HG03520 (cell line): ENCODE data around the gene PDCD4.

Experiments used
- ATAC-seq: cut with Tn5 transposase; IDR thresholded peaks from one replicate; pipeline ENCODE4 v1.9.1; 2021; ENCODE audit warnings: mild to moderate bottlenecking, moderate library complexity; ENCODE audit not compliant: unreplicated experiment

The PDCD4 gene

DNA sequence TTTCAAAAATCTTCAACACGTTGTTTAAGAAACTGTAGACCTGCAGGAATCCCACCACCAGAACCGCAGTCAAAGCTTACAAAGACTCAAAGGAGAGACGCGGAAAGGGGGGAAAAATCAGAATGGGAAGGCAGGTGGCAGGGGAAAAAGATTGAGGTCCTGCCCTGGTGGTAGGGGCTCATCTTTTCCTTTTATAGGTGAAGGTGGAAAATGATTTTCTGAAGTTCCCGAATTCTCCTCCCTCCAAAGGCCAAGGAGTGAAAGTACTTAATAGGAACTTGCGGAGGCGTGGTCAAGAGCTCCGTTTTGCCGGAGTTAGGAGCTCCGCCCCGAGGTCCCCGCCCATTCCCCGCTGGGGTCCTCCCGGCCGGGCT, 46.5 kb downstream of the PDCD4 start:
- no peak for ATAC-seq

DNA sequence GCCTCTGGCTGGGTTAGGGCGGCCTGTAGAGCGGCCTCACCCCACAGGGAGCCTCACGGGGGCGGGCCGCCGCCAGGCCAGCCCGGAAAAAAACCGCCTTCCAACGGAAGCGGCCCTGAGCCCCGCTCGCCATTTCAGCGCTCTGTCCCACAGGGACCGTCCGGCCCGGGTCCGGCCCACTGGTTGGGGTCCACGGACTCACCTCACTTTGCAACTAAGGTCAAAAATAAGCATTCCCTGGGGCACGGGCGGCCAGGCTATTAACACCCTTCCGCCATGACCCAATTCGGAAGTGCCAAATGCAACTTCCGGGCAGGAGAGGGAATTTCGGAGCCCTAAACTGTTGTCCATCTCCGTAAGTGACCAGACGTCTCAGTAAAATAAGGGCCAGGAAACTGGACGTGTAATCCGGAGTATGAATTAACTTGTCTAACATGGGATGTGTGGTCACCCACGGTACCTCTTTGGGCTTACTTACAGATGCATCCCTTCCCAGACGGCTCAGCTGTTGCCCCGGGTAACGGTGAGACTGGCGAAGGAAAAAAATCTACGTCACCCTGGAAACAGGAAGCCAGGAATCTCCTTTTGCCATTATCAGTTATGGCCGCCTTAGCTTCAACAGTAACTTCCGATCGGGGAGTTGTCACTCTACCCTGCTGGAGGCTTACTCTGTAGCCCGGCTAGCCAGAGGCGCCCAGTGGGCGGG, 47.1 kb downstream of the PDCD4 start, which contains the start of gene BBIP1:
TSS of gene BBIP1 (minus strand) at position 538 of the 706 bp plus-strand sequence. CDS start 1,023 bp downstream, outside the sequence.
- ATAC-seq, result peak; percentile 78

DNA sequence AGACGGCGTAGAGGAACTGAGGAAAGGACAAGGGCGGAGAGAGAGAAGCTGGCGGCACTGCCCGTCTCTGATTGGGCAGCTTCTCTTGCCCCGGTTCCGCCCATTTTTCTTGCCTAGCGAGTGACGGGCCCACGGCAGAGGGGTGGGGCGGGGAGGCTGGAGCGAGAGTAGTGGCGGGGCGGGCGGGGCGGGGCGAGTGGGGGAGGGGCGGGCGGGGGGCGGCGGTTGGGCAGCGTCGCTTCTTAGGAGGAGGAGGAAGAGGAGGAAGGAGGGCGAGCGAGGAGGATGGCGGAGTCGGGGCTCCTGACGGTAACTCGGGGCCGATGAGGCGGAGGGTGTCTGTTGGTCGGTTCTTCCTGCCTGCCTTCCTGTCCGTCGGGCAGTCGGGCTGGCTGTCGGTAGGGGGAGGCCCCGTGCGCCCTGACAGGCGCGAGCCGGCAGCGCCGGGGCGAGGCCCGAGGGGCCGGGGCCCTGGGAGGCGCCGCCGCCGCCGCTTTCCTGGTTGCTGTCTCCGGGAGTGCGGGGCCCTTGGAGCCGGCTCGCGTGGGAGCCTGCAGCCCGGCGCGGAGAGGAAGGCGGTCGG, 47.7 kb downstream of the PDCD4 start, which contains the start of gene SHOC2:
TSS of gene SHOC2 (plus strand) at position 256 of the 583 bp plus-strand sequence. CDS start 44,755 bp downstream, outside the sequence.
- peak; percentile 11 for ATAC-seq

DNA sequence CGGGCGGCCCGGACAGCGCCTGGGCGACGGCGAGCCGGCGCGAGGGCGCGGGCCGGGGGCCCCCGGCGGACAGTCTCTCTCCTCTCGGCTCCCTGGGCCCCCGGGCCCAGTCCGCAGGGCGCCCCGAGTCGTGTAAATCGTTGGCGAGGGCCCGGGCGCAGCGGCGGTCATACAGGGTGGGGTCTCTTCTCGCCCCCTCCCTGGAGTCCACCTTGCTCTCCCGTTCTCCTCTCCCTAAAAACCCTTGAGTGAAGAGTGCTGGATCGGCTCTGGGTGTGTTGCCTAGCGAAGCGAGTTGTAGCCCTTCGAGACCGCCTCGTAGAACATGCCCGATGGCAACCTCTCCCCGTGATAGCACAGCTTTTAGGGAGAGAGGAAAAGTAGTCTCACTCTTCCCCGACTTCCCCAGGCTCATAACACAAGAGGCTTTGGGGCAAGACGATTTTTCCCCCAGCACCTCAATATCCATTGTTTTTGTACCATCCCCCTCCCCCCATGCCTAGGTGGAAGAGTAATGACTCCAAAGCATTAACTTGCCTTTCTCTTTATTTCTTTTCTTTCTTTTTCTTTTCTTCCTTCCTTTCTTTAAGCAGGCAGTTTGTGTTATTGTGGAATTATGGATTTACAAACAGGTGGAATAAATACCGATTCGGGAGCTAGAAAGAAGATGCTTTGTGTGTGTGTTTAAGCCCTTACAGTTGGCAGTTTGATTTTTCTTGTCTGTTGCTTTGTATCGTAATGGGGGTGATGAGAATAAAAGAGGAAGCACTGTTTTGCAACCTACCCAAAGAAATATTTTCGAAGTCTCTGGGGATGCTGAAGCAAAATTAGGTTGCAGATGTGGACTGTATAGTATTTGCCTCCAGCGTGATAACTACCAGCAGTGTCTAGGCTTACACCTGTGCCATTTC, 48.5 kb downstream of the PDCD4 start:
- peak; percentile 22 for ATAC-seq

DNA sequence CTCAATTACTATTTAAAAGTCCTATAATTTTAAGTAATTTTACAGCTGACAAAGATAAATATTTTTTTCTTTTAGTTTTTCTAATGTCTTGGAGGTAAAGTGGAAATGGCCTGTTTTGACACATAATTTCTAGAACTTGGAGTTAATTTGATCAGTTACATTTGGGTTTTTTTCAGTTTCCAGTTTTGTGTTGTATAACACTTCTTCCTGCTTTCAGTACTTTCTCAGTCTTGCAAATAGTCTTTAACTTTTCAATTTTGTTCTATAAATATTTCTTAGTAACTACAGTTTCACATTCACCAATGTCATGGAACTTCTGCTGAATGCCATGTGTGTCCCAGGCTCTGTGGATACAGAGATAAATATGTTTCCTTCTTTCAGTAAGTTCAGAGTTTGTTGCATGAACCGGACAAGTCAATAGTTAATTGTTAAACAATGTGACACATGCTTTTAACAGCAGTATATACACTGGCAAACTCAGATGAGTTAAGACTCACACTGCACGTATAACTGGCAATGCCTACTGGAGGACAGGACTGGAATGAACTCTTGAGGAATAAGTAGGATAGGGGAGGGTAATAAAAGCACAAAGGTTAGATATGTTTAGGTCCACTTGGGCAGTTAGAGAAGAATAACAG, 52.2 kb downstream of the PDCD4 start:
- ATAC-seq, result peak; percentile 12

DNA sequence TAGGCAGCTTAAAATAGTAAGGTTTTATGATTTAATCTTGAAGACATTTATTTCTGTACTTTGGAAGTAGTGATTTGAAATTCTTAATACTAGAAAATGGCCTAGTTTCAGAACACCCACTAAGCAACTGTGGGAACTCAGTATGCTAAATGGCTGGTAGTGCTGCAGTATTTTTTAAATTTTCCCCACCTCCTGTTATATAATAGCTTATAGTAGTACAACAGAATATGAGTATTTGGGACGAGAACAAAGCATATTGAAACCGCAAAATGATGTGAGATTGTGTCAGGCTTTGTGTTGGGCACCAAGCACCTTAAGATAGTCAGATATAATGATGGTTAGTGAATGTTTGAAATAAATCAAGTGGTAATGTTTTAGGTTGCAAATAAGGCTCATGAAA, 55.7 kb downstream of the PDCD4 start:
- ATAC-seq, result no peak

DNA sequence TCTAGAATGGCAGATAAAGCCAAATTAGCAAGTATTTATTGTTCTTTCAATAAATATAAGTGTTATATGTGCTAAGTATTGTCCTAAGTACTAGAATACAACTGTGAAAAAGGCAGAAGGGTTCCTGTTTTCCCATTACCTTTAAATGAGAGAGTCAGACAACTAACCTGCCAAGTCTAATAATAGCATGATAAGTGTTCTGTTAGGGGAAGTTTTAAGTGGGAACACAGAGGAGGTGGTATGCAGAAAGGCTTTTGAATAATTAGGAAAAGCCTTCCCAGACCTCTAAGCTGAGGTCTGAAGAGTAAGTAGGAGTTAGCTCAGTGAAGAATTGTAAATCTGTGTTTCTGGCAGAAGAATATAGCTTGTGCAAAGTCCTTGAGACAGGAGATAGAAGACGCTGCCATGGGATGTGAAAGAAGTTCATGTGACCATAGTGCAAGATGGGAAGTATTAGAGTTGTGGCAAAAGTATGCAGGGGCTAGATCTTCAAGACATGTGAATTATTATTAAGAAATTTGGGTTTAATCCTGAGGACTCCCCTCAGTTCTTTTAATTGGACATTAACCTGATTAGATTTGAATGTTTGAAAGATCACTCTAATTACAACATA, 60.1 kb downstream of the PDCD4 start:
- ATAC-seq, result no peak

DNA sequence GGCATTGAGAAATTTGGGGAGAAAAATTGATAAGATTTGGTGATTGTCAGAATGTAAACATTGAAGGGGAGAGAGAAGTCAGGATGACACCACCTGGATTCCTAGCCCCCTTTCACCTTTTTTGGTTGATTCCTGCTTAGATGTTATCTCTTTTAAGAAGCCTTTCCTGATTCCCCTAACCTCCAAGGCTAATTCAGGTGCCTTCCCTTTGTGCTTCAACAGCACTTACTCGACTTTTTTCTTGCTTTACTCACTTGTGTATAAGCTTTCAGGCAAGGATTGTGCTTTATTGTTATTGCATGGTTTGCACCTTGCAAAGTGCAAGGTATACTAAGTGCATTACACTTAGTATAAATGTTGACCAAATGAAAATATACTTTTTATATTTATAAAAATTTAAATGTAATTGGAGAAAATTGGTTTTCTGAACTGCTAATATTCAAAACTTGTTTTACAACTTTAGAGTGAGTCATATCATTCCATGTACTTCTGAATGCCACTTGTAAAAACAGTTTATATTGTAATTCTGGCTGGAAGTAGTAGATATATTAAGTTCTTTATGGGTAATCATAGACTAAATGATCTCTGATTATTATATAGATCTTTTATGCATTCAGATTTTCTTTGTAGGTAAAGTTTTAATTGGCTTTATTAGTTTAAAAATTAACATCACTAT, 60.9 kb downstream of the PDCD4 start:
- ATAC-seq, result no peak

DNA sequence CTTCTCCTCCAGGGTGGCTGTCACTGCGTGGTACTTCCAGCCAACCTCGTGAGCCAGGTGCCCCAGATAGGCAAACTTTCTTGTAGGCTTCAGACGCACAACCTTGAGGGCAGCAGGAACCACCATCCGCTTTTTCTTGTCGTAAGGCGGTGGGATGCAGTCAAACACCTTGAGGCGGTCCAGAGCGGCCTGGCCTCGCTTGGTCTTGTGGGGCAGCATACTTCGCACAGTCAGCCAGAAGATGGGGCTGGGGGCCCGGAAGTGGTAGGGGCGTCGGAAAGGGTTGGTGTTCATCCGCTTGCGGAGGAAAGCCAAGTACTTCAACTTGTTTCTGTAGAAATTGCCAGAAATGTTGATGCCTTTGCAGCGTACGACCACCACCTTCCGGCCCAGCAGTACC, 65.0 kb downstream of the PDCD4 start:
- ATAC-seq, result no peak

DNA sequence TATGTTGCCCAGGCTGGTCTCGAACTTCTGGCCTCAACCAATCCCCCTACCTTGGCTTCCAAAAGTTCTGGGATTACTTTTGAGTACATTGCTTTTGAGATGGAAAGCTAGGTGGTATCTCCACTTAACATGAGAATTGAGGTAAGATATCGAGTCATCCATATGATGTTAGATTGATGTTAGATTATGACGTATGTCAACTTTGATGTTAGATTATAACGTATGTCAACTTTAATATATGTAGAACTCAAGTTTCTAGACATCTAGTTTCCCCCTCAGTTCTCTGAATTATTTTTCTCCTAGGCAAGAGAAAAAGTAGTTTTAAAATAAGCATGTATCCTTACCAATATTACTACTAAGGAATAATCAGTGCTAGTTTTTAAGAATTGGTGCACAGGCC, 67.7 kb downstream of the PDCD4 start:
- ATAC-seq, result no peak

DNA sequence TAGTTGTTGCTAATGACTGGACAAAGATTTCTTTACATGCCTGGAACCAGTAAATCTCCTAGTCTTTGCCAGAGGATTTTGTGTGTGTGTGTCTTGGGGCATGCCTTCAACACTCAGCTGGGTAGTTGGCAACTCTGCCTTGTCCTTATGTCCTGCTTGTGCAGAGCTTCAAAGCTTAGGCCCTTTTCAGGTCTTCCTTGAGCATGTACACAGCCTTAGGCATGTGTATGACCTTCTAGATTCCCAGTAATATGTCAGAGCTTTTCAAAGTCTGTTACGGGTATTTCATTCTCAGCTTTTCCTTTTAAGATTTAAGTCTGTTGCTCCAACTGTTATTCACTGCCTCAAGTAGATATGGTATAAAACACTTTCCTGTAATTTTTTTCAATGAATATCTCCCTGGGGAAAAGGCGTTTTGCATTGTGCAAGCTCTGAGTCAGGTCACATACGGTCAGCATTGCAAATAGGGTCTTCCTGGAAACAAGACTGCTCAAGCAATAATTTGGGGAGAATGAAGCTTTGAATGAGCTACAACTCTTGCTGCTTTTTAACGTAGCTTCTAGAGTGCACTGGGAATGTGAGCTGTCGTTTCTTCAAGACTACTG, 73.2 kb downstream of the PDCD4 start:
- ATAC-seq, result no peak

DNA sequence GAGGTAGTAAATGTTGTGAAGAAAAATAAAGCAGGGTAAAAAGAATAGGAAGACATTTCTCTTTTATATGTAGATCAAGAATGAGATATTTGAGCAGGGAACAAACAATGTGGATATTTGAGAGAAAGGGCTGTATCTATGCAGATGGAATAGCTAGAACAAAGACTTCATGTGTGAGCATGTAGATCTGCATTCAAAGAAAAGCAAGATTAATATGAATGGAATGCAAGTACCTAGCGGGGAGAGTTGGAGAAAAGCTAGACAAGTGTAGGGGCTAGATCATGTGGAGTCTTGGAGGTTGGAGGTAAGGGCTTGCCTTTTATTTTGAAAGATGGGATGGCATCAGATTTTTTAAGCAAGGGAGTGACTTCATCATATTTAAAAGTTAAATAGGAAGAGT, 74.8 kb downstream of the PDCD4 start:
- ATAC-seq, result no peak

DNA sequence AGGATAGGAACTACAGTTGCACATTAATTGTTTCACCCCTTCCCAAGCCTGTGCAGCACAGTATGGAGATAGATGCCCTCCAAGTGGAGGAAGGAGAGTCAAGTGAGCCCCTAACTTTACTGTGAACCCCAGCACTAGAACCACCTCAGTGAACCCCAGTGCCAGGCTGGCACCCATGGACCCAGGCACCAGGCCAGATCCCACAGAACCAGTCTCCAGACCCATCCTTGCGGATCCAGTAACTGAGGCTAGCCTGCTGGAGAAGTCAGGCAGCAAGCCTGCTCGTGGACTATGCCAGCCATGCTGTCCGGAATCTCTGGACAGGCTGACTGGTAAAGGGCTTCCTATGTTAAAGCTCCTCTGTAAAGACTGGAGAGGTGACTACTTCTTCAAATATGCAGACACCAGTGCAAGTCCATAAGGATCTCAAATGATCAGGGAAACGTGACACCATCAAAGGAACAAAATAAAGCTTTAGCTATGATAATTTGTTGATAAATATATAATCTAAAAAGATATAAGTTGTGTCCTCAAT, 75.4 kb downstream of the PDCD4 start:
- ATAC-seq, result no peak
